MM.1S (cell line): Measurements from ENCODE around the gene ASPN.

Experiments
- DNase-seq: peaks from one replicate; pipeline ENCODE4 v3.0.0-alpha.2; 2015
- H2AFZ ChIP-seq: fragments of 300-600 bp; sonication (generic); 2 replicates; pipeline ENCODE4 v1.6.0; 2016; ENCODE audit warnings: antibody characterized with exemption, low read length
- H3F3A ChIP-seq: fragments of 300-600 bp; sonication (generic); 2 replicates; pipeline ENCODE4 v1.6.1; 2016; ENCODE audit warnings: mild to moderate bottlenecking, antibody characterized with exemption, low read length, moderate library complexity, mixed read lengths; ENCODE audit not compliant: insufficient read depth
- H3K27ac ChIP-seq: fragments of 300-600 bp; sonication (generic); 2 replicates; pipeline ENCODE4 v1.5.1; 2016; ENCODE audit warnings: mild to moderate bottlenecking, low read length
- H3K27me3 ChIP-seq: fragments of 300-600 bp; sonication (generic); replicated peaks from 2 replicates; pipeline ENCODE4 v1.6.0; 2016; ENCODE audit warnings: low read length; ENCODE audit not compliant: insufficient read depth
- H3K36me3 ChIP-seq: fragments of 300-600 bp; sonication (generic); replicated peaks from 2 replicates; pipeline ENCODE4 v1.6.1; 2016; ENCODE audit warnings: mild to moderate bottlenecking, low read length, mixed read lengths; ENCODE audit not compliant: insufficient read depth
- H3K4me1 ChIP-seq: fragments of 300-600 bp; sonication (generic); 2 replicates; pipeline ENCODE4 v1.6.1; 2016; ENCODE audit warnings: low read length, mixed read lengths
- H3K4me2 ChIP-seq: fragments of 300-600 bp; sonication (generic); 2 replicates; pipeline ENCODE4 v1.6.0; 2016; ENCODE audit warnings: low read depth, low read length
- H3K4me3 ChIP-seq: fragments of 300-600 bp; sonication (generic); 2 replicates; pipeline ENCODE4 v1.5.1; 2016; ENCODE audit warnings: low read length, mixed read lengths
- H3K79me2 ChIP-seq: fragments of 300-600 bp; sonication (generic); 2 replicates; pipeline ENCODE4 v1.6.1; 2016; ENCODE audit warnings: mixed run types, low read length, mixed read lengths
- H3K9ac ChIP-seq: fragments of 300-600 bp; sonication (generic); 2 replicates; pipeline ENCODE4 v1.6.1; 2016; ENCODE audit warnings: low read length, mixed read lengths
- H3K9me2 ChIP-seq: fragments of 300-600 bp; sonication (generic); replicated peaks from 2 replicates; pipeline ENCODE4 v1.6.1; 2016; ENCODE audit warnings: mild to moderate bottlenecking, low read length, mixed read lengths; ENCODE audit not compliant: insufficient read depth
- H3K9me3 ChIP-seq: fragments of 300-600 bp; sonication (generic); replicated peaks from 2 replicates; pipeline ENCODE4 v1.6.1; 2016; ENCODE audit warnings: mild to moderate bottlenecking, low read length, mixed read lengths; ENCODE audit not compliant: insufficient read depth
- H4K20me1 ChIP-seq: fragments of 300-600 bp; sonication (generic); 2 replicates; pipeline ENCODE4 v1.6.1; 2016; ENCODE audit warnings: mild to moderate bottlenecking, low read length, moderate library complexity, mixed read lengths; ENCODE audit not compliant: insufficient read depth
- CTCF ChIP-seq: fragments of 300-600 bp; sonication (generic); IDR thresholded peaks from 2 replicates; pipeline ENCODE4 v1.5.1; 2016; ENCODE audit warnings: antibody characterized with exemption, low read length, mixed read lengths
- EZH2 ChIP-seq: fragments of 300-600 bp; sonication (generic); optimal IDR thresholded peaks from 2 replicates; pipeline ENCODE3; 2017; ENCODE audit warnings: low read depth, mild to moderate bottlenecking, antibody characterized with exemption, low read length, mixed read lengths
- EZH2phosphoT487 ChIP-seq: fragments of 300-600 bp; sonication (generic); IDR thresholded peaks from 2 replicates; pipeline ENCODE4 v1.6.1; 2018; ENCODE audit warnings: antibody characterized with exemption, low read length

The ASPN gene

DNA sequence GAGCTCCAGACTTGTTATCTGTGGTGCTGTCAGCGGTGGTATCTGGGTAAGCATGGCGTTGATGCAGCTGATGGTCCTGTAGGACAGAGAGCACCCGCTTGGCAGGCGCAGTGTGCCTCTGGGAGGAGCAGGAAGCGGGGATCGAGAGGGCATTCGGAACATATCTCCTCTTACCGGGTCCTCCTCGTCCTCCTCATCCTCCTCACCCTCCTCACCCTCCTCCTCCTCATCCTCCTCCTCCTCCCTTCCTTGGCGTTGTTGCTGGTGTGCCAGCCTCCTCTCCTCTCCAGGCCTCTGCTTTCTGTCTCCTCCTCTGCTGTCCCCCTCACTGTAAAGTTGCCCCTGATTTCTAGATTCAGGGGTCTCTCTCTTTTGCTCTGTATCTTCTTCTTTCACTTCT is 32.3 kb upstream of the ASPN start:
- H3K27ac ChIP-seq, result no peak overlapping the region
- no peaks in the 10 kb centered on the region for H3K9me2 ChIP-seq
- H4K20me1 ChIP-seq, result no peaks in the 10 kb centered on the region
- H3K9me3 ChIP-seq, result no peaks in the 10 kb centered on the region
- TF ChIP-seq CTCF, result no peak
- no peak for TF ChIP-seq EZH2phosphoT487
- TF ChIP-seq EZH2, result no peak
- no peak overlapping the region for H3K4me3 ChIP-seq
- no peak overlapping the region for H3K4me2 ChIP-seq
- H3K4me1 ChIP-seq, result peaks cover 6% of the 10 kb centered on the region; the same call in 1 of the 2 replicates
- DNase-seq, result no peak
- no peaks in the 10 kb centered on the region for H3K79me2 ChIP-seq
- no peaks in the 10 kb centered on the region for H3K27me3 ChIP-seq
- no peaks in the 10 kb centered on the region for H3K36me3 ChIP-seq
- H3K9ac ChIP-seq, result no peak overlapping the region
- no peak overlapping the region for H2AFZ ChIP-seq
- no peaks in the 10 kb centered on the region for H3F3A ChIP-seq

- Histone ChIP-seq H3K4me1 (peaks cover 6% of the 10 kb centered on the region; the same call in 1 of the 2 replicates), H3K79me2 (no peaks in the 10 kb centered on the region), H4K20me1 (no peaks in the 10 kb centered on the region), H3K9me2 (no peaks in the 10 kb centered on the region), H3F3A (no peaks in the 10 kb centered on the region), H3K27ac (no peak overlapping the region), H3K36me3 (no peaks in the 10 kb centered on the region), H3K27me3 (no peaks in the 10 kb centered on the region), H2AFZ (no peak overlapping the region), H3K9me3 (no peaks in the 10 kb centered on the region), H3K4me2 (no peak overlapping the region), H3K9ac (no peak overlapping the region), H3K4me3 (no peak overlapping the region)
- no peak for DNase-seq
- TF ChIP-seq EZH2phosphoT487 (no peak), EZH2 (no peak), CTCF (no peak)
These were observed 31.0 kb upstream of the ASPN start for GRCh38 chr9:92513349-92513748.

GRCh38 chr9:92512622-92513021 is 30.3 kb upstream of the ASPN start:
- Histone ChIP-seq H3K9ac (no peak overlapping the region), H3K9me2 (no peaks in the 10 kb centered on the region), H3K4me2 (no peak overlapping the region), H3K4me3 (no peak overlapping the region), H4K20me1 (no peaks in the 10 kb centered on the region), H3K27me3 (no peaks in the 10 kb centered on the region), H3K79me2 (no peaks in the 10 kb centered on the region), H3K36me3 (no peaks in the 10 kb centered on the region), H2AFZ (no peak overlapping the region), H3K9me3 (no peaks in the 10 kb centered on the region), H3F3A (no peaks in the 10 kb centered on the region), H3K4me1 (peaks cover 6% of the 10 kb centered on the region; the same call in 1 of the 2 replicates), H3K27ac (no peak overlapping the region)
- TF ChIP-seq CTCF (no peak), EZH2phosphoT487 (no peak), EZH2 (no peak)
- DNase-seq, result no peak
